ENCODE measurements around the gene FADS1.

The FADS1 gene

GRCh38 chr11:61864814-61865775 is 48.3 kb upstream of the FADS1 start:
- no peak for ATAC-seq
- TF ChIP-seq ZC3H10 (CRISPR knock-in tag; IDR thresholded peaks at IDR 0.05) (no peak), CREB5 (CRISPR knock-in tag; IDR thresholded peaks at IDR 0.05; ENCODE audit: low read depth) (no peak), TCF4 (CRISPR knock-in tag; IDR thresholded peaks at IDR 0.05; ENCODE audit: borderline replicate concordance) (no peak), SNAI2 (CRISPR knock-in tag; IDR thresholded peaks at IDR 0.05) (no peak), GLIS3 (CRISPR knock-in tag; IDR thresholded peaks at IDR 0.05) (no peak), CSRNP3 (CRISPR knock-in tag; IDR thresholded peaks at IDR 0.05) (no peak), ZFP30 (CRISPR knock-in tag; IDR thresholded peaks at IDR 0.05) (no peak), CSDC2 (CRISPR knock-in tag; IDR thresholded peaks at IDR 0.05) (no peak), POU6F1 (CRISPR knock-in tag; IDR thresholded peaks at IDR 0.05; ENCODE audit: borderline replicate concordance, low read depth) (no peak), ARNTL (CRISPR knock-in tag; IDR thresholded peaks at IDR 0.05; ENCODE audit: borderline replicate concordance, low read depth) (no peak), ISL1 (CRISPR knock-in tag; IDR thresholded peaks at IDR 0.05) (no peak)

GRCh38 chr11:61863548-61864081 is 46.8 kb upstream of the FADS1 start:
- ATAC-seq = no peak
- TF ChIP-seq ESRRG (CRISPR knock-in tag; IDR thresholded peaks at IDR 0.05) (no peak), BACH2 (CRISPR knock-in tag; IDR thresholded peaks at IDR 0.05; ENCODE audit: borderline replicate concordance) (no peak), ZNF8 (CRISPR knock-in tag; IDR thresholded peaks at IDR 0.05) (no peak), OSR1 (CRISPR knock-in tag; IDR thresholded peaks at IDR 0.05) (no peak), ZFP3 (CRISPR knock-in tag; IDR thresholded peaks at IDR 0.05) (no peak), ZFP30 (CRISPR knock-in tag; IDR thresholded peaks at IDR 0.05) (no peak), ISL1 (CRISPR knock-in tag; IDR thresholded peaks at IDR 0.05) (no peak), GLIS3 (CRISPR knock-in tag; IDR thresholded peaks at IDR 0.05) (no peak), TOX (CRISPR knock-in tag; IDR thresholded peaks at IDR 0.05; ENCODE audit: borderline replicate concordance) (no peak), ARNTL (CRISPR knock-in tag; IDR thresholded peaks at IDR 0.05; ENCODE audit: borderline replicate concordance, low read depth) (no peak), ZNF565 (CRISPR knock-in tag; conservative IDR thresholded peaks at IDR 0.05; ENCODE audit: low read depth) (no peak), ZC3H10 (CRISPR knock-in tag; IDR thresholded peaks at IDR 0.05) (no peak), SNAI2 (CRISPR knock-in tag; IDR thresholded peaks at IDR 0.05) (no peak), PATZ1 (CRISPR knock-in tag; IDR thresholded peaks at IDR 0.05; ENCODE audit: borderline replicate concordance) (no peak), PPARA (CRISPR knock-in tag; IDR thresholded peaks at IDR 0.05; ENCODE audit: borderline replicate concordance) (no peak), POU6F1 (CRISPR knock-in tag; IDR thresholded peaks at IDR 0.05; ENCODE audit: borderline replicate concordance, low read depth) (no peak), CSDC2 (CRISPR knock-in tag; IDR thresholded peaks at IDR 0.05) (no peak), TSHZ2 (CRISPR knock-in tag; IDR thresholded peaks at IDR 0.05) (no peak)

Measured in SK-N-SH treated with all-trans-retinoic acid at 6 μM for 48 hours (cell line).